Lung (tissue), 12 donors: ENCODE measurements around the gene TMEM9. TPM values are rescaled to one million over a fixed set of nuclear protein-coding genes. Genes with fewer than 3 reads are reported as not detected.
A peak's percentile ranks its signal among the peaks of the same experiment; 100 is the strongest.

Source experiments
- ATAC-seq: fragments of 200-7000 bp; cut with Tn5 transposase; one replicate; pipeline ENCODE4 v1.9.1; 2020; ENCODE audit warnings: moderate number of reproducible peaks; ENCODE audit not compliant: insufficient read depth, low FRiP score
- DNase-seq, 3 donors: peaks; one replicate each; pipeline ENCODE4 v3.0.0-alpha.2; 2013 to 2017
- H3K27ac ChIP-seq, 2 donors: one replicate each; pipeline ENCODE4 v1.5.1; 2013; ENCODE audit warnings: mild to moderate bottlenecking in 2 of 2, moderate library complexity in 2 of 2, control low read depth in 1 of 2, inconsistent platforms in 1 of 2, low read depth in 1 of 2, low read length in 1 of 2
- H3K27me3 ChIP-seq, 3 donors: one replicate each; pipeline ENCODE4 v1.5.1; 2013; ENCODE audit warnings: low read length in 2 of 3; ENCODE audit not compliant: control insufficient read depth in 3 of 3, insufficient read depth in 3 of 3
- H3K36me3 ChIP-seq, 4 donors: one replicate each; pipeline ENCODE4 v1.5.1; 2013; ENCODE audit warnings: low read length in 4 of 4, mild to moderate bottlenecking in 1 of 4, moderate library complexity in 1 of 4; ENCODE audit not compliant: control insufficient read depth in 4 of 4, insufficient read depth in 4 of 4
- H3K4me1 ChIP-seq, 5 donors: one replicate each; pipeline ENCODE4 v1.5.1; 2013; ENCODE audit warnings: low read length in 5 of 5, mild to moderate bottlenecking in 2 of 5, moderate library complexity in 1 of 5; ENCODE audit not compliant: control insufficient read depth in 5 of 5, insufficient read depth in 5 of 5
- H3K4me3 ChIP-seq: one replicate; pipeline ENCODE4 v1.5.1; 2013; ENCODE audit warnings: mild to moderate bottlenecking, control low read depth, moderate library complexity
- H3K9ac ChIP-seq, 2 donors: one replicate each; pipeline ENCODE4 v1.5.1; 2013; ENCODE audit warnings: low read length in 2 of 2, control low read depth in 1 of 2; ENCODE audit not compliant: insufficient read depth in 1 of 2
- H3K9me3 ChIP-seq, 4 donors: one replicate each; pipeline ENCODE4 v1.5.1; 2013; ENCODE audit warnings: low read length in 3 of 4, mild to moderate bottlenecking in 1 of 4, moderate library complexity in 1 of 4; ENCODE audit not compliant: control insufficient read depth in 4 of 4, insufficient read depth in 3 of 4
- CTCF ChIP-seq: IDR thresholded peaks from 2 replicates; pipeline ENCODE4 v1.5.1; 2012; ENCODE audit warnings: mild to moderate bottlenecking; ENCODE audit errors: control extremely low read depth, extremely low read depth
- WGBS, 2 donors: extraction: QIAGEN DNeasy Blood & Tissue Kit; methylation state at CpG; one replicate each; pipeline ENCODE4 v1.1.7; 2013; 5-methylcytosine and 5-hydroxymethylcytosine counted together
- polyA plus RNA-seq, 2 donors: library from polyadenylated mRNA; stranded (reverse); fragments of 200-250 nt; gene quantifications; one replicate each; pipeline ENCODE4 v1.2.1, GENCODE V29; 2013
- total RNA-seq, 2 donors: library from RNA; depleted of rRNA in 1 of 2; stranded (reverse); fragments of >200 nt in 1 of 2; gene quantifications; one replicate each; pipeline ENCODE4 v1.2.1, GENCODE V29; 2014 to 2021
- donor health status: control.
- donor health status: control.
- donor health status: Bipolar disorder and iron deficiency.
- donor health status: healthy.
- donor health status: DM: yes; HTN: yes; CAD: no.

TMEM9 gene
- total and polyA plus RNA-seq, 4 donors, result 64.8 to 89.7 (median 77.6) TPM

DNA sequence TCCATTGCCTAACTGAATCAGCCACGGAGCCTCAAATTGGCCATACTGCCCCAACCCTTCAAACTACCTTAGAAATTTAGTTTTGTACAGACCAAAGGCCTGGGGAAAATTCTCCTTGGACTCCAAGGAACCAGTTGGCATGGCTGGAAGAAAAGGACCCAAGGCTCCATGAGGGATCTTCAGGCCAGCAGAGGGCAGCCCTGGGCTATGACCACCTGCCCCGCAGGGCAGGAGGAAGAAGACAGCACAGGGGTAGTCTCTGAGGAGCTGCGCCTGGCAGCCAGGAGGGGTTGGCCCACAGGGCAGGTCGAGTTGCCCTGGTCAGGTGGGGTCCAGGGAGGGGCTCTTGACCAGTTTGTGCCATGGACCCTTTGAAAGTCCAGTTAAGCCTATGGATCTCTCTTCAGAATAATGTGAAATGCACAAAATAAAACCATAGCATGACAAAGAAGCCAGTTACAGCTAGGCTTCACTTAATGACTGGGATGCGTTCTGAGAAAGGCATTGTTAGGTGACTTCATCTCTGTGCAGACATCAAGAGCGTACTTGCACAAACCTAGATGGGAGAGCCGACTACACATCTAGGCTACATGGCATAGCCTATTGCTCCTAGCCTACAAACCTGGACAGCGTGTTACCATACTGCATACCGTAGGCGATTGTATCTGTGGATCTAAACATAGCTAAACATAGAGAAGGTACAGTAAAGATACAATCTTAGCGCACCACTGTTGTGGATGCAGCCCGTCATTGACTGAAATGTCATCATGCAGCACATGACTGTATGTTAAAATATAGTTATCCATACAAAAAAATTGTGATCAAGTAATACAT, 68.2 kb downstream of the TMEM9 start:
- Histone ChIP-seq H3K27me3 (no peaks in the 10 kb centered on the region), H3K9ac (no peak overlapping the region), H3K4me1 (peaks cover 0 to 39% (median 3%) of the 10 kb centered on the region in 5 donors), H3K27ac (no peak overlapping the region), H3K4me3 (no peak overlapping the region), H3K36me3 (no peaks in the 10 kb centered on the region), H3K9me3 (no peaks in the 10 kb centered on the region)
- TF ChIP-seq CTCF, result peak; percentile 13
- WGBS, 2 donors, result 74 to 76% methylated on average over 12 of the region's 12 CpGs
- DNase-seq, result peak in 1 of 3 donors; percentile 26
- peak; percentile 73 for ATAC-seq

Other genes with a start within 250 kb of the TMEM9 start
- 1 to 10 TPM; 4.2 to 7.4 TPM for gene KIF21B, start 130.8 kb downstream of the TMEM9 start, total RNA-seq
- gene KIF21B, start 130.8 kb downstream of the TMEM9 start, polyA plus RNA-seq, result 1 to 10 TPM; 1.3 to 5.3 TPM
- under 1 TPM in 1 of 2 donors, not detected in 1; 0.20 TPM for gene CACNA1S, start 42.0 kb downstream of the TMEM9 start, total RNA-seq
- gene CACNA1S, start 42.0 kb downstream of the TMEM9 start, polyA plus RNA-seq, result under 1 TPM; 0.01 to 0.02 TPM
- gene ASCL5, start 27.3 kb downstream of the TMEM9 start, total RNA-seq, result under 1 TPM in 1 of 2 donors, not detected in 1; 0.25 TPM
- under 1 TPM; 0.01 to 0.14 TPM for gene ASCL5, start 27.3 kb downstream of the TMEM9 start, polyA plus RNA-seq
- 1 to 10 TPM in 1 of 2 donors, under 1 TPM in 1; 0.97 to 2.0 TPM for gene IGFN1, start 36.4 kb upstream of the TMEM9 start, total RNA-seq
- gene IGFN1, start 36.4 kb upstream of the TMEM9 start, polyA plus RNA-seq, result 1 to 10 TPM in 1 of 2 donors, under 1 TPM in 1; 0.25 to 3.6 TPM
- gene PKP1, start 129.0 kb upstream of the TMEM9 start, total RNA-seq, result 10 to 100 TPM in 1 of 2 donors, under 1 TPM in 1; 0.88 to 14.2 TPM
- 1 to 10 TPM; 1.9 to 4.3 TPM for gene PKP1, start 129.0 kb upstream of the TMEM9 start, polyA plus RNA-seq
- 1 to 10 TPM; 2.0 to 6.8 TPM for gene TNNT2, start 223.2 kb upstream of the TMEM9 start, total RNA-seq
- 10 to 100 TPM in 1 of 2 donors, 1 to 10 TPM in 1; 4.0 to 10.4 TPM for gene TNNT2, start 223.2 kb upstream of the TMEM9 start, polyA plus RNA-seq
- 10 to 100 TPM; 17.8 to 37.8 TPM for gene LAD1, start 244.8 kb upstream of the TMEM9 start, total RNA-seq
- 10 to 100 TPM; 39.6 to 63.8 TPM for gene LAD1, start 244.8 kb upstream of the TMEM9 start, polyA plus RNA-seq